Stimulated activated CD8-positive, alpha-beta memory T cell treated with anti-CD3 and anti-CD28 coated beads, Interleukin-12 subunit alpha, Interleukin-12 subunit beta, amount 100 ng/mL, for 24 hours (primary cell): ENCODE measurements around the gene MACROD2.

Source experiments
- DNase-seq: peaks from one replicate; pipeline ENCODE4 v3.0.0-alpha.2; 2020; ENCODE audit errors: extremely low read depth

The MACROD2 gene

GRCh38 chr20:14336686-14337085 lies 341.4 kb downstream of the MACROD2 start:
- DNase-seq: no peak

DNA sequence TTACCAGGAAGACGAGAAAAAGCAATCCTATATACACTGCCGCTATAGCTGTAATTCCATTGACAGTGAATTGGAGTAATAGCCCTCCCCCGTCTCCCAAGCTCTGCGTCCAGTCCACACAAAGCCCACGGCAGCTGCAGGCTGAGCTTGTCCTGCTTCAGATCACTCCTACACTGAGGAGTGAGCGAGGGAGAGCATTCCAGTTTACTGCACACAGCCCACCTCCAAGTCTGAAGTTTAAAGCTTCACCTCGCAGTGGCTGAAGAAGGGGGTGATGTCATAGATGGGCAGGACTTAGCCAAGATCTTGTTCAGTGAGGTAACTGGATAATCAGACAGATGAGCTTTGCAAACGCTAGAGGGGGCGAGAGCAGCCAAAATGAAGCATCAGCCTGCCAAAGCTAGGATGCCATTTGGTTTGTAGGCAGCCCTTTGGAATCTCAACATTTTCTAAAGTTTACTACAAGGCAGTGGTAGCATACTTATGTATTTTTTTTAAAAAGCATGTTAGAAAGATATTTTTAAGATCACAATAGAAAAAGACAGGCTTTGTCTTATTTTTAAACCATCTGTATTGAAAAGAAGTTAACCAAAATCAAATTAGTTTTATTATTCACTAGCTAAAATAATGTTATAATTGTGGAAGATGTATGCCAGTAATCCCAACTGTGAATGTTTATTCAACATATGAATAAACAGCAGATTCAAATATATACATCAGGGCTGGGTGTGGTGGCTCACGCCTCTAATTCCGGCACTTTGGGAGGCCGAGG lies 342.3 kb downstream of the MACROD2 start, which contains the start of gene FLRT3:
Gene FLRT3 (minus strand): TSS at position 213 of the 772 bp plus-strand sequence. CDS start 10,106 bp downstream, outside the sequence.
- DNase-seq: no peak

GRCh38 chr20:14341801-14342200 lies 346.5 kb downstream of the MACROD2 start:
- no peak for DNase-seq

GRCh38 chr20:14342918-14343317 lies 347.6 kb downstream of the MACROD2 start:
- no peak for DNase-seq

- no peak for DNase-seq
Observed at GRCh38 chr20:14343491-14344065, 348.3 kb downstream of the MACROD2 start.

DNA sequence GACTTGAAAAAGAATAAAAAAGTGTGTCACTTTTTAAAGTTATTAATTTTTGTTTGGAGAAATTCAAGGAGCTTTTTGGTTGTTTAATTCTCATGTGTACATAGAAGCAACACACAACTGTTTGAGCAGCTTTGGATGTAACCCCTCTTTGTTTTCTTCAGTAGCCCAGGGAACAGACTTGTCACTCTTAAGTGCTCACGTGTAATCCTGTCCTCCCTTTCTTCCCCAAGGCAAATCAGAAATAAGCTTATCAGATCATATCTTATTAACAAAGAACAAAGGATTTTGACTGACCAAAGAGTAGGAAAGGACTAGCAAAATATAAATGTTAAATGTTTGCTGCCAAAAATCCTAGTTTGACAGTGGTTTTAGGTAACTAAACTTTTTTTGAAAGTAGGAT lies 349.4 kb downstream of the MACROD2 start:
- no peak for DNase-seq

DNA sequence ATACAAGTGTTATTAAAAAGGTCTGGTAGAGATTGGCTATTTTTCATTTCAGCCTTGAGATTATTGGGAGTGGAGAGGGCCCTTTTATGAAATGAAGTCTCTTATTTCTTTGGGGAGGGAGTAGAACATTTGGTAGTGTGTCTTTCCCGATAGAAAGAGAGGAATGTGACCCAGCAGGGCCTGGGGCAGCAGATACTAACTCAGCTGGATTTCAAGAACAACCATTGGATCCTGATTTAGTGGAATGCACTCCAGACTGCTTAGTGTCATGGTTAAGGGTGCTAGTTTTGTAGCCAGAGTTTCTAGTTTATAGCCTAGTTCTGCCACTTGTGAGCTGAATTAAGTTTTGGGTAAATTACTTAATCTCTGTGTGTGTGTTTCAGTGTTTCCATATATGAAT lies 360.5 kb downstream of the MACROD2 start:
- no peak for DNase-seq

DNA sequence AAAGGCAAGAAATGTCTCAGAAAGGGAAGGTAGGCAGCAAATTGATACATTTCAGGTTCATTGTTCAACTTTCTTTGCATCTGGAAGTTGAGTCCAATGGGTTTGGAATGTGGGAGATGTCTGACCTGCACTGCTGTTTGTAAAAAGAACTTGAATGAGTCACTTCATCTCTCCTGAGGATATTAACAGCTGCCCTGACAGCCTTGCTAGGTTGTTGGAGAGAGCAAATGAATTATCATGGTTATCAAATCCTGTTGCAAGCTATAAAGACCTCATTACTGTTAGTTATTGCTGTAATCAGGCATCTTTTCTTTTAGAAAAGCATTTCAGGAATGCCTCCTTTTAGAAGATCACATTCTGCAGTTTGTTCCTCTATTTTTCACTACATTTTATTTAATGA lies 365.1 kb downstream of the MACROD2 start:
- DNase-seq: no peak

DNA sequence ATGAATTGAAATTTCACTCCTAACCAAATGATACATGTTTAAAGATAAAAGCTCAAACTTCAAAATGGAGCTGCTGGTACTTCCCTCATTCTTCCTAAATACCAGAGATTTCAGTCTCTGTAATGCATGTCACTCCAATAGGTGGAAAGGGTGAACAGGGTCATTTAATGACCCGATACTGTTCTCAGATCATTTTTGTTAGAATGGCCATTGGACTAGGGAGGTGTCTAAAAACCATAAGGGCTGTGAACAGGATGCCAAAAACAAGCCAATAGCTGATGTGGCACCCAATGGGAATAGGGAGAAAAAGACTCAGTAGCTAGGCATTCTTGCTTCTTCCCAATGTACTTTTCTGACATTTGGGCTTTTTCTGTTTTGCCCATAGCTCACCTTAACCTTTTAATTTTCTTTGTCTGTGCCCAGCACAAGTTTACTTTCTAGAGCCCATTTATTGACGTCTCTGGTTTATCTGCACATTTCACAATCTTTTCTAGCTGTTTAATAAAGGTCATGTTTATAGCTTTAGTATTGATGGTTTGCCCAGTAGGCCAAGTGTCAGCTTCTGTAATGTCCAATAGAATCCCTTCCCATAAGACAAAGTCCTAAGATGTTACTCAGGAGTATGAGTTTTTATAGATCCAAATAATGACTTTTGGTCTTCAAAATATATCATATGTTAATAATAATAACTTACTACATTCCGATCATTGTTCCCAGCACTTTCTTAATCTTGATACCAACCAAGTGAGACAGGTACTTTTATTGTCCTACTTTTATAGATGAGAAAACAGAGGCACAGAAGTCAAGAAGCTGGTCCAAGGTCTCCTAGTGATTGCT lies 366.4 kb downstream of the MACROD2 start:
- no peak for DNase-seq

DNA sequence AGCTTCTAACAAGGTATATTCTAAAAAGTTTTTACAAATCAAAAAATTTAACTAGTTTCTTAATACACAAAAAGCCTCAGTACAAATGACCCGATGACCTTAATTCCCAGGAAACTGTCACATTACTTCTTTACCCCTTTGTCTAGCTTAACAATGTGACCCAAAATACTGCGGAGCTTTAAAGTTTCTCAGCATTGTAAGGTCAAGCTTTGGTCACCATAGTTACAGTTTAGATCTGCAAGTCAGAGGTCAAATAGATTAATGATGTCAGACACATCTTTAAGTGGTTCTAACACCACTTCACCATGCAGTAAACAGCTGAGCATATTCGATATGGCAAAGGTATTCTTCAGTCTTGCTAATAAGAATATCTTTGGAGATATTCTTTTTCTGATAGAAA lies 378.9 kb downstream of the MACROD2 start:
- no peak for DNase-seq

GRCh38 chr20:14375416-14375985 lies 380.2 kb downstream of the MACROD2 start:
- no peak for DNase-seq

- DNase-seq: no peak
Observed at GRCh38 chr20:14378326-14378725, 383.0 kb downstream of the MACROD2 start.

DNA sequence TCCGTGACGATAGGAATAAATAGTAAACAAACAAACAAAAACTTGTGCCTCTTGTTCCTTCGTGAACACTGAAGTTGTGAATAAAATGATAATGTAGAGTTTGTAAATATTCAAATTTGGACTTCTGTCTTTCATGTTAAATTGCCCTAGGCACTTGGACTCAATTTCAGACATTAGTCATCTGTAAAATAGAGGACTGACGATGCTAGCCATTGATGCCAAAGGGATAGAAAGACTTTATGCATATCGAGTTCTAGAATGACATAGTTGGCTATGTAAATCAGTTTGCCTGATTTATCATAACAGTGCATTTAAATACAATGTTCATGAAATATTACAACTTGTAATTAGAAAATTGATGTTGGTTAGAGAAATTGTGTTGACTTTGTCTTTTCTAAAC lies 388.0 kb downstream of the MACROD2 start:
- DNase-seq: no peak

GRCh38 chr20:14384416-14385175 lies 389.3 kb downstream of the MACROD2 start:
- no peak for DNase-seq

- no peak for DNase-seq
Observed at GRCh38 chr20:14385176-14385740, 389.9 kb downstream of the MACROD2 start.

DNA sequence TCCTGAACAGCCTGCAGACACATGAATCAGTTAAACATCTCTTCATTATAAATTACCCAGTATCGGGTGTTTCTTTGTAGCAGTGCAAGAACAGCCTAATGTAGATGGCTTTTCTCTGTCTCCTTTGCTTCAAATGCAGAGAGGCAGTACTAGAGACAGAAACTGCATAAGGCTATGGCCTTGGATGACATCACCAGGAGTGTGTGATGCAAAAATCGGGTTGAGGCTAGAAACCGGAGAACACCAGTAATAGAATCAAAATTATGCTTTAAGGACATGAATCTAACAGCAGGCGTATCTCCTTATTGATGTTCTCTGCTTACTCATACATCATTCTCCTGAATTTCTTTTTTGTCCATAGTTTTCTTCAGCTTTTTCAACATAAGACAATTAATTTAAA lies 391.4 kb downstream of the MACROD2 start:
- no peak for DNase-seq

- DNase-seq: no peak
Observed at GRCh38 chr20:14401479-14402138, 406.3 kb downstream of the MACROD2 start.

- no peak for DNase-seq
Observed at GRCh38 chr20:14404515-14404914, 409.2 kb downstream of the MACROD2 start.

DNA sequence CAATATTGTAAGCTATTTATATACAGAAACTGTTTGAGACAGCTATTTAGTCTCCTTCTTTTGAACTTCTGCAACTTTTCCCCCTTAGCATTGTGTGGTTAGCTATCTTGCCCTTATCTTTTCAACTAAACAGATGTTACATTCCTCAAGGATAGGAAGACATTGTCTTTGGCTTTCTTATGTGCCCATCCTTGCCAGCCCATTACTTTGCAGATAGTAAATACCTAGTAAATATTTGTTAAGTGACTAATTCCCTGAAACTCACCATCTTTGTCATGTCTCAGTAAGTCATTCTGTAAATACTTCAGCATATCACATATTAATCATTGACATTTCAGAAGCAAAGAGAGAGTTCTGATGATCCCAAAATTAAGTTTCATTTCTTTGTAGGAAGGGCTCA lies 411.2 kb downstream of the MACROD2 start:
- no peak for DNase-seq

DNA sequence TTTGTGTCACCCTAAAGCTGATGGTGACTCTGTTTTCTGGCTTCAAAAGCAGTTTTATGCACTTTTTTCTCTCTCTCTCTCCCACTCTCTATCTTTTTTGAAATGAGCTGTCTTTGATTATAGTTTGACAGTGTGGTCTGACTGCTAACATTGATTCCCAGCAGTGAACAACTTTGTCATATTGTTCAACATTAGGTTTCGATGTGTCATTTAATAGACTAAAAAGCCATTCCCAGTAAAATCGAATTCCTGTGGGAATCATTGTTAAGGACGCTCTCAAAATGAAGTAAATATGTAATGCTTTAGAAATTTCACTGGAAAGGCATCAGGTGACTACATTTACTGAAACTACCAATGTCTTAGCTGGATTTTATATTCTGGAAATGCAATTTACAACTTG lies 412.0 kb downstream of the MACROD2 start:
- no peak for DNase-seq
